Measurements from ENCODE around the gene SNX22. TPM values are rescaled to one million over a fixed set of nuclear protein-coding genes. Genes with fewer than 3 reads are reported as not detected.

SNX22 gene
- total RNA-seq, 1 donor = 0.18 TPM

- DNase-seq (ENCODE audit: low read depth) = no peak
- no peak overlapping the region for H3K4me3 ChIP-seq (ENCODE audit: low read depth, low read length)
- TF ChIP-seq CTCF (IDR thresholded peaks at IDR 0.05; ENCODE audit: insufficient read depth, low read length) = no peak
Measured at GRCh38 chr15:64125978-64126377, 25.6 kb upstream of the SNX22 start.

DNA sequence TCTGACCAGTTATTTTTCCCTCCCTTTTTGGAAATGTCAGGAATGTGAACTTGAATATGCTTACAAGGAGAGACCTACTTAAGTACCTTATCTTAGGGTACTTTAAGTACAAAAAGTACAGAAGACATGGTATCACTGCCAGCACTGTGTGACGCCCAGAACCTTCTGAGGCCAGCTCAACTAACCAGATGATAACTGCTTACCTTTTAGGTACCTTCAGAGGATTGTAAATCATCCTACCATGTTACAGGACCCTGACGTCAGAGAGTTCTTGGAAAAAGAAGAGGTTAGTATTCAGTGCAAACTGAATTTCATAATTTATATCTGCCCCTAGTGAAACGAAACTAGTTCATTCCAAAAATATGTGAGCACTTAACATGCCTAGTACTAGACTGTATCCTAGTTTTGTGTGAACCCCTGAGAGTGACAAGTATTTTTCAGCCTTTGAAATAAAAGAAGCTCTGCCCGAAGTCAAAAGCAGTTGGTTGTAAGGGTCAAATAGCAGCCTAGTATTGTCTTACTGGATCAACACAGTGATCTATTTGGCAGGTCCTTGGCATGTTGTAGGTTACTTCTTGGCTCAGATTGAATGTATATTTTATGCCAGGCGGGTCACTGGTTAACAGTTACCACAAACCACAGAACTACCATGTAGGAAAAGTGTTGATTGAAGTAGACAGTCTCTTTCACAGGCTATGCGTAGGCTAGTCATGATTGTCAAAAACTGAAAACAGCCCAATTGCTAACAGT, 23.8 kb upstream of the SNX22 start:
- no peak overlapping the region for H3K4me3 ChIP-seq (ENCODE audit: low read depth, low read length)
- no peak for DNase-seq (ENCODE audit: low read depth)
- no peak for TF ChIP-seq CTCF (IDR thresholded peaks at IDR 0.05; ENCODE audit: insufficient read depth, low read length)

DNA sequence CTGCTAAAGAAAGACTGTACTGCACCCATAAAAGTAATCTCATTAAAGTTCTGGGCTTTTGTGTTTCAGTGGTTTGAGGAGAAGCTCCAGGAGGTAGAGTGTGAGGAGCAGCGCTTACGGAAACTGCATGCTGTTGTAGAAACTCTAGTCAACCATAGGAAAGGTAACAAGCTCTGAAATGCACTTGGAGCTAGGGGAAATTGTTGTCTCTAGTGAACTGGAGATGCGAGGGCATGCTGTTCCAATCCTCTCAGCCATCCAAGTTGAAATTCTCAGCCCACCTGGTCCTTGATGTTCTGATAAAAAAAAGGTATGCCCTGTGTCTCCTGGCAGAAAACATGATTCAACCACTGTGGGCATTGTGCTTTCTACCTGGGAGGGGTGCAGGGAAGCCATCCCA, 21.4 kb upstream of the SNX22 start:
- no peak for TF ChIP-seq CTCF (IDR thresholded peaks at IDR 0.05; ENCODE audit: insufficient read depth, low read length)
- H3K4me3 ChIP-seq (ENCODE audit: low read depth, low read length) = no peak overlapping the region
- DNase-seq (ENCODE audit: low read depth) = no peak

- no peak for TF ChIP-seq CTCF (IDR thresholded peaks at IDR 0.05; ENCODE audit: insufficient read depth, low read length)
- DNase-seq (ENCODE audit: low read depth) = no peak
- no peak overlapping the region for H3K4me3 ChIP-seq (ENCODE audit: low read depth, low read length)
Measured at GRCh38 chr15:64131547-64131946, 20.0 kb upstream of the SNX22 start.

GRCh38 chr15:64132217-64132616, 19.3 kb upstream of the SNX22 start:
- DNase-seq (ENCODE audit: low read depth) = no peak
- TF ChIP-seq CTCF (IDR thresholded peaks at IDR 0.05; ENCODE audit: insufficient read depth, low read length) = no peak
- no peak overlapping the region for H3K4me3 ChIP-seq (ENCODE audit: low read depth, low read length)

DNA sequence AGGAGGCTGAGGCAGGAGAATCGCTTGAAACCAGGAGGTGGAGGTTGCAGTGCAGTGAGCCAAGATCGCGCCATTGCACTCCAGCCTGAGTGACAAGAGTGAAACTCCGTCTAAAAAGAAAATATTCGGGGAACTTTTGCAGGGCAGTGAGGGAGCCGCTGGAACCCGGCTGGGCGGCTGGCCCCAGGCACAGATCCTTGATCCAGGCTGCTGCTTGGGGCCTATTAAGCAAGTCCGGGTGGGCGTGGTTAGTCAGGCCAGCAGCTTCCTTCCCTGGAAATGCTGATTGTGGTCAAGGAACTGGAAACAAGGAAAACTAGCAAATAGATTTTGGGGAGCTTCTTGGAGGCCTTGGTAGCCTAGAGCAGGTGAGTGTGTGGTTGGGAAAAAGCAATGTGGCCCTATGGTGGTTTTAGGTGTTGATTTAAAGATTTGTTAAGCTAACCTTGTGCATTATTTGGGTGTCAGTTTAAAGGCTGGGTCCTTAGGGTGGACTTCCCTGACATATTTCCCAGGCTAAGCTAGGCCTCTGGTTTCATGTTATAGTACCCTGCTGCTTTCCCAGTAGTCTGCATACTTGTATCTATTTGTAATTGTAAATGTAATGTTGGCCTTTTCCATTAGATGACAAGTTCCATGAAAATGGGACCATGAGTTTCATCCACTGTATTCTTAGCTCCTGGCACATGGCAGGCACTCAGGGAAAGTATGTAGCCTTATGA, 17.7 kb upstream of the SNX22 start:
- no peak for DNase-seq (ENCODE audit: low read depth)
- H3K4me3 ChIP-seq (ENCODE audit: low read depth, low read length) = no peak overlapping the region
- no peak for TF ChIP-seq CTCF (IDR thresholded peaks at IDR 0.05; ENCODE audit: insufficient read depth, low read length)
